A549 treated with AZD2906 at 1 μM for 4 hours (cell line): ENCODE measurements around the gene SYCP3. TPM values are rescaled to one million over a fixed set of nuclear protein-coding genes. Genes with fewer than 3 reads are reported as not detected.

Experiments used
- total RNA-seq: library from RNA; stranded (reverse); fragments of 200-300 nt; extraction: Qiagen RNA extraction; gene quantifications from 5 replicates; pipeline ENCODE4 v1.2.3, GENCODE V29; 2022

The SYCP3 gene
- 0.10 to 0.13 TPM (median 0.13 TPM) in 3 of 5 replicates, not detected in the others for total RNA-seq

DNA sequence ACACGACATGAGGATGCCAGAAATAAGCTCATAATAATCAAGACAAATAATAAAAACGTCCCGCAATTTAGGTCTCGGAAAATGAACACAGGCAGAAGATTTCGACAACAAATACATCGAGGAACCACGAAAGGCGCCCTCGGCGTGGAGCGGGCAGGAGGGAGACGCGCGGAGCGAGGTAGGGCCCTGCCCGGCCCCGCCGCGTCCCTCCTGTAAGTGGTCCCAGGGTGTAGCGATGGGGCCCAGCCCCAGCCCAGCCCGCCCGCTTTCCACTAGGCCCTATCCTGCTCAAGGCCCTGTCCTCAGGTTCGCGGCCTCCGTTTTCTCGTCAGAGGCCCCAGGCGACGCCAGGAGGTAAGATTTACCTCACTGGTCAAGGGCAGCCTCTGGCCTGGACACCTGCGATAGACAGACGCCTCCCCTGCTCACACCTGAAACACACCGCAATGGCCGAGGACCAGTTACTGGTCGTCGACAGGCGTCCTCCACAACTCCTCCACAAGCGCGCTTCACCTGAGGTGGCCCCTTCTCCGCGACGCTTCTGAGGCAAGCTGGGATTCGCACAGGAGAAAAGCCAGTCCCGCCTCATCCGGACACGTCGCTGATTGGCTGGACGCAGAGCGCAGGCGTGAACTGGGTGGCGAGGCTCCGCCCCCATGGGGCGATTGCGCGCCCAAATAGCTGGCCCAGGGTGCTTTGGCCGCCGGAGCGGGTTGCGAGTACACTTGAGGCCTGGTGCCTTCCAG, at the start of gene SYCP3:
Gene SYCP3 (minus strand): TSS at position 543 of the 746 bp plus-strand sequence. CDS start 1,527 bp downstream, outside the sequence.

DNA sequence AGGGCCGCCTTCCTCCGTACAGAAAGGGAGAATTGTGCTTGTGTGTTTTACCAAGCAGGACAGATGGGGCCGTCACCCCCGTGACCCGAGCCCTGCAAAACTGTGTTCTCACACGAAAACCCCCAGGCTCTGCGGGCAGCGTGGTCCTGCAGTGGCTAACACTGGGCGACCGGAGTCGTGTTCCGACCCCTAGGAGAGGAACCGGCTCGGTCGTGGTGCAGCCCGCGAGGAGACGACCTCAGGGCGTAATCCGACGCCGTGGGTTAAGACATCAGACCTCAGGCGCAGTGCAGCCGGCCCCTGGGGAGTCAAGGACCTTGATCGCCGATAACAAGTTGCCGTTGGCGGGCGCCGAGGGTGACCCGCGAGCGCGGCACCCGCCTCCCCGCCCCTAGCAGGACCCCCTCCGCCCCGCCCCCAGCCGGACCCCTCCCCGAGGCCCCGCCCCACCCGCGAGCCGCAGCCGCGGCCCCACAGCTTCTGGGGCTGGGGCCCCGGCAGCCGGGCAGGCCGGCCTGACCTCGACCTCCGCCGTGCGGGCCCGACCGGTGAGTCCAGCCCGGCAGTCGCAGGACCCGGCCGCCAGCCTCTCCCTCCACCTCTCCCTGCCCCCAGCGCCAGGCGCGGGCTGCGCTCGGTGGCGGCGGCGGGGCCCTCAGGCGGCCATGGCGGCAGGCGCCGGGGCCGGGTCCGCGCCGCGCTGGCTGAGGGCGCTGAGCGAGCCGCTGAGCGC, 41.9 kb downstream of the SYCP3 start, which contains the start of gene CHPT1:
Gene CHPT1 (plus strand): TSS at position 444 of the 733 bp plus-strand sequence. CDS start 222 bp downstream, at position 666.

Other genes with a start within 250 kb of the SYCP3 start
- gene MYBPC1, start 144.5 kb downstream of the SYCP3 start, total RNA-seq, result 0.05 to 0.09 TPM (median 0.07 TPM) in 3 of 5 replicates, not detected in the others
- gene CHPT1, start 41.8 kb downstream of the SYCP3 start, total RNA-seq, result 46.4 to 67.6 TPM (median 64.9 TPM) in 5 replicates
- 10.8 to 14.7 TPM (median 12.4 TPM) in 5 replicates for gene GNPTAB, start 91.5 kb upstream of the SYCP3 start, total RNA-seq
- gene DRAM1, start 138.1 kb upstream of the SYCP3 start, total RNA-seq, result 17.5 to 20.1 TPM (median 19.2 TPM) in 5 replicates